DMS 273 (cell line): ENCODE data around the gene UBXN11.

ENCODE experiments used
- DNase-seq: peaks from one replicate; lab custom pipeline; 2025; ENCODE audit not compliant: unreplicated experiment; lab: John Stamatoyannopoulos, UW

Gene UBXN11

GRCh38 chr1:26306290-26307229, at the start of gene UBXN11:
Gene UBXN11 (minus strand): TSS chr1:26306636. CDS start chr1:26302883, 3,753 bp downstream.
- peak; percentile 98 for DNase-seq

GRCh38 chr1:26356106-26356505, 49.7 kb upstream of the UBXN11 start:
- no peak for DNase-seq

- no peak for DNase-seq
These were observed 48.5 kb upstream of the UBXN11 start for GRCh38 chr1:26354972-26355371.

- no peak for DNase-seq
These were observed 47.8 kb upstream of the UBXN11 start, which contains the start of gene CRYBG2 for GRCh38 chr1:26353976-26354820. Gene CRYBG2 (minus strand): TSS chr1:26354130. CDS start chr1:26346657, 7,473 bp downstream.

- DNase-seq = peak; percentile 74
These were observed 46.9 kb upstream of the UBXN11 start for GRCh38 chr1:26353210-26353859.

- DNase-seq = no peak
These were observed 45.9 kb upstream of the UBXN11 start for GRCh38 chr1:26352338-26352679.

GRCh38 chr1:26351590-26352337, 45.3 kb upstream of the UBXN11 start:
- no peak for DNase-seq

GRCh38 chr1:26350701-26351589, 44.5 kb upstream of the UBXN11 start:
- DNase-seq = no peak

GRCh38 chr1:26350343-26350700, 43.9 kb upstream of the UBXN11 start:
- no peak for DNase-seq

- DNase-seq = no peak
These were observed 43.4 kb upstream of the UBXN11 start for GRCh38 chr1:26349877-26350244.

GRCh38 chr1:26349188-26349876, 42.9 kb upstream of the UBXN11 start:
- no peak for DNase-seq

- no peak for DNase-seq
These were observed 40.0 kb upstream of the UBXN11 start for GRCh38 chr1:26346274-26347033.

GRCh38 chr1:26345718-26346117, 39.3 kb upstream of the UBXN11 start:
- no peak for DNase-seq

GRCh38 chr1:26344147-26344920, 37.9 kb upstream of the UBXN11 start:
- no peak for DNase-seq

GRCh38 chr1:26340047-26340481, 33.6 kb upstream of the UBXN11 start:
- no peak for DNase-seq

- no peak for DNase-seq
These were observed 32.2 kb upstream of the UBXN11 start for GRCh38 chr1:26338670-26339069.

- no peak for DNase-seq
These were observed 31.2 kb upstream of the UBXN11 start for GRCh38 chr1:26337625-26338024.

GRCh38 chr1:26337206-26337535, 30.7 kb upstream of the UBXN11 start:
- no peak for DNase-seq
